Measurements from ENCODE around the gene LRRK1. TPM values are rescaled to one million over a fixed set of nuclear protein-coding genes. Genes with fewer than 3 reads are reported as not detected.

LRRK1 gene
- total and polyA plus RNA-seq, 2 donors (not counting 1 experiment from before 2014, with no cell fraction given), result 19.8 to 53.0 TPM

DNA sequence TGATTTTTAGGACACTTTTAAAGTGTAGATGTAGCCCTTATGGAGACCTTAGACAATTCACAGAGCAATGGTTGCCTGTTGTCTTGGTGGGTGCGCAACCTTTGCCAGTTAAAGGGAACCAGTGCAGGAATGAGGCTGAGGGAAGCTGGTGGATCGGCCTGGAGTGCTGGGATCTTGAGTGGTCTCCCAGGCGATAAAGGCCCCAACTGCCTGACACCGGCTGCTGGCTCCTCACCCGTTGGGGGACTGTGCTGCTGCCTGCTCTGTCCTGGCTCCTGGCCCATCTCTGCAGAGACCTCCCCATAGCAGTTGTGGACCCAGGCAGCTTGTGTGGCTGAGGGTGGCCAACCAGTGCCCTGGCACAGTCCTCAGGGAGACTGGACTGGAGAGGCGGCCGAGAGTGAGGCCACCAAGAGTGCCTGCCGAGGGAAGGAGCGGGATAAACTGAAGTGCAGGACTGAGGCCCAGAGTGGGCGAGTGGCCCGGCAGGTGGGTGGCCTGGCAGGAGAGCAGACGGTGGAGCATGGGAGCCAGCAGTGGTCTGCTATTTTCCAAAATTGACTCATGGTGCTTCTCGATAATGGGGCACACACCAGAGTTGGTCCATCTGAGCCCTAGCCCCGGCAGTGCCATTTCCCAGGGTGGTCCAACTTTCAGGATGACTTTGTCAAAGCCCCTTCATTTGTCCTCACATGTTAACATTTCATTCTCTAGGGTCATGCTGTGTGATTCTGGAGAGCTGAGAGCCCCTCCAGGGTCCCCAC lies 37.4 kb upstream of the LRRK1 start:
- H3K9me3 ChIP-seq (ENCODE audit: control extremely low read depth in 1 of 3, control insufficient read depth in 2 of 3, insufficient read depth in 1 of 3, low read length in 2 of 3), result no peaks in the 10 kb centered on the region
- no peak overlapping the region for H2AFZ ChIP-seq (ENCODE audit: insufficient read depth, low read depth, low read length, poor library complexity, severe bottlenecking)
- no peak overlapping the region for H3K4me3 ChIP-seq (ENCODE audit: control extremely low read depth in 1 of 5, extremely low read depth in 1 of 5, insufficient read depth in 1 of 5, low read depth in 2 of 5, low read length in 4 of 5)
- no peaks in the 10 kb centered on the region for H3K79me2 ChIP-seq (ENCODE audit: control insufficient read depth, insufficient read depth, low read length)
- H3K4me1 ChIP-seq (ENCODE audit: control insufficient read depth in 2 of 2, insufficient read depth in 2 of 2, low read length in 2 of 2), result peaks cover 10% of the 10 kb centered on the region in 2 donors
- no peak overlapping the region for H3K27ac ChIP-seq (ENCODE audit: low read length in 2 of 2)
- no peak overlapping the region for H3K4me2 ChIP-seq (replicated peaks; ENCODE audit: low read depth, low read length, poor library complexity, severe bottlenecking)
- intact Hi-C loops (cut with micrococcal nuclease), result no loop called here
- no peaks in the 10 kb centered on the region for H4K20me1 ChIP-seq (ENCODE audit: control insufficient read depth, insufficient read depth, low read length, poor library complexity, severe bottlenecking)
- H3K4me3 Mint-ChIP-seq, result no peak overlapping the region
- H3K9ac ChIP-seq (ENCODE audit: low read length), result no peak overlapping the region
- peaks cover 77% of the 10 kb centered on the region for H3K27me3 Mint-ChIP-seq
- ATAC-seq (ENCODE audit: low read depth), result no peak
- peaks cover 0 to 50% (median 25%) of the 10 kb centered on the region in 4 experiments for H3K27me3 ChIP-seq (replicated peaks in 1 of 4; ENCODE audit: control extremely low read depth in 1 of 4, control insufficient read depth in 3 of 4, insufficient read depth in 4 of 4, low read length in 3 of 4)
- TF ChIP-seq CTCF (IDR thresholded peaks at IDR 0.05) (no peak), EZH2 (IDR thresholded peaks at IDR 0.05; ENCODE audit: borderline replicate concordance, insufficient read depth, low read depth, low read length, poor library complexity, severe bottlenecking) (no peak)
- no peaks in the 10 kb centered on the region for H3K9me3 Mint-ChIP-seq (ENCODE audit: insufficient read depth)
- H3K27ac Mint-ChIP-seq, result no peak overlapping the region
- CTCF ChIA-PET, result interaction anchor here (1.5 kb wide), 1 partner anchor 9 kb away, joined by 4 read pairs; no protein-coding TSS in a partner anchor
- DNase-seq, result no peak
- POLR2A ChIA-PET, result no interaction called here
- peaks cover 11% of the 10 kb centered on the region for H3K4me1 Mint-ChIP-seq
- H3K36me3 ChIP-seq (replicated peaks in 1 of 2; ENCODE audit: control extremely low read depth in 1 of 2, control insufficient read depth in 1 of 2, extremely low read depth in 1 of 2, insufficient read depth in 2 of 2, low read length in 1 of 2), result no peaks in the 10 kb centered on the region
- WGBS (ENCODE audit: insufficient coverage), result 93% methylated on average over 13 of the region's 14 CpGs

DNA sequence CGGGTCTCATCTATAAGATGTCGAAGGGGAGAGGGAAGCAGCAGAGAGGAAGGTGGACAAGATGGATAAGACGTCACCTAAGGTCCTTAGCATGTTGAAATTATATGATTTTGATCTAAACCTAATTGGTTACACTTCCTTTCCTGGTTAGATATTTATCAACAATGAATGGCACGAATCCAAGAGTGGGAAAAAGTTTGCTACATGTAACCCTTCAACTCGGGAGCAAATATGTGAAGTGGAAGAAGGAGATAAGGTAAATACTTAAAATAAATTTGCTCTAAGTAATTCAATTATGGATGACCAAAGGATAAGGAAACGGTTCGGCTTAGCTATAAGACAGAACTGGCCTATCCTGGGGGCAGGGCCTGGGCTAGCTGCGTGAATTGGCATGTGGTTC lies 34.0 kb upstream of the LRRK1 start:
- Mint-ChIP-seq H3K27me3 (peaks cover 74% of the 10 kb centered on the region), H3K9me3 (ENCODE audit: insufficient read depth) (no peaks in the 10 kb centered on the region), H3K27ac (no peak overlapping the region), H3K4me1 (peaks cover 8% of the 10 kb centered on the region), H3K4me3 (no peak overlapping the region)
- no peak for DNase-seq
- Histone ChIP-seq H3K9me3 (ENCODE audit: control extremely low read depth in 1 of 3, control insufficient read depth in 2 of 3, insufficient read depth in 1 of 3, low read length in 2 of 3) (no peaks in the 10 kb centered on the region), H4K20me1 (ENCODE audit: control insufficient read depth, insufficient read depth, low read length, poor library complexity, severe bottlenecking) (no peaks in the 10 kb centered on the region), H3K4me3 (ENCODE audit: control extremely low read depth in 1 of 5, extremely low read depth in 1 of 5, insufficient read depth in 1 of 5, low read depth in 2 of 5, low read length in 4 of 5) (no peak overlapping the region), H3K4me2 (replicated peaks; ENCODE audit: low read depth, low read length, poor library complexity, severe bottlenecking) (no peak overlapping the region), H3K27me3 (replicated peaks in 1 of 4; ENCODE audit: control extremely low read depth in 1 of 4, control insufficient read depth in 3 of 4, insufficient read depth in 4 of 4, low read length in 3 of 4) (peaks cover 0 to 45% (median 19%) of the 10 kb centered on the region in 4 experiments), H2AFZ (ENCODE audit: insufficient read depth, low read depth, low read length, poor library complexity, severe bottlenecking) (no peak overlapping the region), H3K36me3 (replicated peaks in 1 of 2; ENCODE audit: control extremely low read depth in 1 of 2, control insufficient read depth in 1 of 2, extremely low read depth in 1 of 2, insufficient read depth in 2 of 2, low read length in 1 of 2) (no peaks in the 10 kb centered on the region), H3K9ac (ENCODE audit: low read length) (no peak overlapping the region), H3K79me2 (ENCODE audit: control insufficient read depth, insufficient read depth, low read length) (no peaks in the 10 kb centered on the region), H3K27ac (ENCODE audit: low read length in 2 of 2) (no peak overlapping the region), H3K4me1 (ENCODE audit: control insufficient read depth in 2 of 2, insufficient read depth in 2 of 2, low read length in 2 of 2) (peaks cover 5 to 6% of the 10 kb centered on the region in 2 donors)
- TF ChIP-seq CTCF (IDR thresholded peaks at IDR 0.05), result no peak
- no peak for TF ChIP-seq EZH2 (IDR thresholded peaks at IDR 0.05; ENCODE audit: borderline replicate concordance, insufficient read depth, low read depth, low read length, poor library complexity, severe bottlenecking)
- WGBS (ENCODE audit: insufficient coverage), result 78% methylated on average over 3 of the region's 8 CpGs
- intact Hi-C loops (cut with micrococcal nuclease), result no loop called here
- ChIA-PET POLR2A (no interaction called here), CTCF (interaction anchor here (1.0 kb wide), 1 partner anchor 12 kb away, joined by 3 read pairs; no protein-coding TSS in a partner anchor)
- ATAC-seq (ENCODE audit: low read depth), result no peak
